GM10847 (cell line): ENCODE measurements around the gene MRPL33.

ENCODE experiments used
- POLR2A ChIP-seq: IDR thresholded peaks from 2 replicates; pipeline ENCODE4 v1.6.1; 2011; ENCODE audit not compliant: insufficient read length; ENCODE audit errors: extremely low read depth

MRPL33 gene

GRCh38 chr2:27808984-27809383 lies 37.5 kb downstream of the MRPL33 start:
- no peak for TF ChIP-seq POLR2A

DNA sequence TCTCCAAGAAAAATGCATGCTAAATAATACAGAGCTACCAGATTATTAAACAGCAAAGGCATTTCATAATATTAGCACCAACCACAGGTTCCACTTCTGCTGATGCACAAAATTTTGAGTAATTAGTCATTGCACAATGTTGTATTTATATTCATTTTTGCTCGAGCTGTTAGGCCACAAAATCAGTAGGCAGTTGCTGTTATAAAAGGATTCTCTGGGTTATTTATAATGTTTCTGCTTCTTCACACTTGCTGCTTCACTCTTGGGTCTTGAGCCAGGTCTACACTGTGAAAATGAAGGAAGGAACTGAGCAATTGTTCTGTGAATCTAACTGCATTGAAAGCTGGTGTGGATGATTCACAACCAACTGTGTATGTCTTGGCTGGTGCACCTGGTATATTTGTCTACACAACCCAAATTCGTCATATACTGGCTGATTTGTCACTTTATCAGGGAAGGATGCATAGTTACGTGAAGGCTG lies 38.3 kb downstream of the MRPL33 start:
- TF ChIP-seq POLR2A: no peak

- TF ChIP-seq POLR2A: no peak
Measured at GRCh38 chr2:27810455-27810854, 38.9 kb downstream of the MRPL33 start.

DNA sequence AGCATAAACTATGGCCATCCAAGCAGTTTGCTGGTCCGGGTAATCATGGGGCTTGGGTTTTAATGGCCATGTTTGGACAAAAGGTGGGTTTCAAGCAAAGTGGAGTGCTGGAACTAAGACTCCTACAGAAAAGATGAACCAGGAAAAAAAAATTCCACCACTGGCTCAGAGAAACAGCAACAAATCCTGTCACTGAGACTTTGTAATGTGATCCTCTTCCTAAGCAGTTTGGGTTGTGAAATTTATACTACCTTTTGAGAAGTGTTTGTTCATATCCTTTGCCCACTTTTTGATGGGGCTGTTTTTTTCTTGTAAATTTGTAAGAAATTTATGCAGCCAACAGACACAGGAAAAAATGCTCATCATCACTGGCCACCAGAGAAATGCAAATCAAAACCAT lies 40.2 kb downstream of the MRPL33 start:
- no peak for TF ChIP-seq POLR2A

DNA sequence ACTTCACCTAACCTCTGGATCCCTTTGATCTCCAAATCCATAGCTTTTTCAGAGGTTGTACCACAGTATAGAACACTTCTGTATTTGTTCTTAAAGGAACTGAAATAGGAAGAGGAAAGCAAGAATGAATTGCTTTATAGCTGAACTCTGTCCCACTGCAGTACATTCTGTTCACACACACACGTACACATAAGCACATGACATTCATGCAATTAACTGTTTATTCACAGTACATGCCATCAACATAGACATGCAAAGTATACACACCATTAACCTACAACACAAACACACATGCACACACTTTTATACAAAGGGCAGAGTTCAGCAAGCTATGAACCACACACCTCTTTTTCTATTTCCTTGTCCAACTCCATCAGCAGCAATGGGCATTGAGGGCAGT lies 43.2 kb downstream of the MRPL33 start:
- no peak for TF ChIP-seq POLR2A

GRCh38 chr2:27815860-27816438 lies 44.4 kb downstream of the MRPL33 start:
- TF ChIP-seq POLR2A: no peak

DNA sequence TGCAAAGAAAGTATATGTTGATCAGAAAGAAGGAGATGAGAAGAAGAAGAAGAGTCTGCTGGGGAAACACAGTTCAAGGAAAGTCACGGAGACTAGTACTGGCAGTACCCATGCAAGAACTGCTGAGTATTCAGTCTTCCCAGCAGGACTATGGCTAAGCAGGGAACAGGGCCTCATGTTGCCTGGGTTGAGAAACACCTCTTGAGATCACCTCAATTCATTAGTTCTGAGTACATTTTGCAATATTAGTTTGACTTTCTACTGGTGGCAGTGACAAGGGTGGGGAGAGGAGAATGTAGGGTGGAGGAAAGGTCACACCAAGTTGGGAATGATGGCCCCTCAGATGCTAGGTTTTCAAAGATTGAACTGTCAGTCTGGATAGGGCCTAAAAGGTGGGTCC lies 50.5 kb downstream of the MRPL33 start:
- no peak for TF ChIP-seq POLR2A

DNA sequence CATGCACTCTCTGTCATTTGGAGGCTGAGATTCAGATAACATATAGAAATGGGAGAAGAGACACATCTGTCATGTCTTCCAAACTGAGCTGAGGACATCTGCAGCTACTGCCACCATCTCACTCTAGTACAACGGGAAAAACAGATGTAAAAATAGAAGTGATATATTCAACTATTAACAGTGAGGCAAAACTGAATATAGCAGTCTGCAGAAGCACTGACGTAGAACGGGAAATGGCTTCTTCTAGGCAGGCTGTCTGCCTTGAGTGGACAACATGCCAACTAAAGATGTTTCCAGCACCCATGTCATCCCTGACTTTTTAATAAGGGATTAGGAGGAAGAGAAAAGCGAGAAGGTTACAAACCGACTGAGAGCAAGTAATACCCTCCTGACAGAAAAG lies 51.6 kb downstream of the MRPL33 start:
- TF ChIP-seq POLR2A: no peak

DNA sequence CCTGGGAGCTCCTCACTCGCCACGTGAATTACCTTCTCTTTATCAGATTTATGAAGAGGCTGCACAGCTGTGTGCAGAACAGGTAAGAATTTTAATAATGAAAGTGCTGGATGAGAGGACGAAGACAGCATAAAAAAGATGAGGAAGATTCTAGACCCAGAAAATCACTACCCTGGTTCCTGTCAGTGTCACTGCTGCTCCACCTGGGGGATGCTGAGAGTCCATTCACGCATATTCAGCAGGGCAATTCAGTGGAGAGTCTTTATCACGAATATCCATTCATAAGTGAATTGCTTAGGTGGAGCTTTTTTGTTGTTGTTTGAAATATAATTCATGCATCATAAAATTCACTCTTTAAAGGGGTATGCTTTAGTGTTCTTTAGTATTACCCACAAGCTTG lies 52.0 kb downstream of the MRPL33 start:
- no peak for TF ChIP-seq POLR2A

DNA sequence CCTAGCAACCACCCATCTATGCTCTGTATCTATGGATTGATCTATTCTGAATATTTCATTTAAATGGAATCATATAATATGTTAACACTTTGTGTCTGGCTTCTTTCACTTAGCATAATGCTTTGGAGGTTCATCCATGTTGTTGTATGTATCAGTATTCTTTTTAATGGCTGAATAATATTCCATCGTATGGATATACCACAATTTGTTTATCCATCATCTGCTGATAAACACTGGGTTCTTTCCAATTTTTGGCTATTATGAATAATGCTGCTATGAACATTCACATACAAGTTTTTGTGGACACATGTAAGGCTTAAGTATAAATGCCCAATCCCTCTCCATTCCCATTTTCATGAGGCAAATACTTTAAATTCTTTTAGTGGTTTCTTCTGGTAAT lies 52.9 kb downstream of the MRPL33 start:
- no peak for TF ChIP-seq POLR2A

GRCh38 chr2:27828305-27828704 lies 56.8 kb downstream of the MRPL33 start:
- TF ChIP-seq POLR2A: no peak
